Skeletal muscle tissue (tissue), 4 donors: ENCODE data around the gene SUMO4. TPM values are rescaled to one million over a fixed set of nuclear protein-coding genes. Genes with fewer than 3 reads are reported as not detected.
"Not testable (repeated sequence)": the region's sequence is repeated elsewhere in the genome, so short reads cannot be mapped to it uniquely, and the experiment has no call there.

Experiments used
- H3K27ac ChIP-seq: one replicate; pipeline ENCODE4 v1.7.0; 2013; ENCODE audit warnings: mild to moderate bottlenecking, low read depth, low read length, inconsistent platforms
- H3K27me3 ChIP-seq, 3 donors: one replicate each; pipeline ENCODE4 v1.7.0; 2013; ENCODE audit warnings: low read length in 3 of 3; ENCODE audit not compliant: control insufficient read depth in 3 of 3, insufficient read depth in 3 of 3
- H3K36me3 ChIP-seq, 3 donors: one replicate each; pipeline ENCODE4 v1.7.0; 2013; ENCODE audit warnings: low read length in 3 of 3; ENCODE audit not compliant: control insufficient read depth in 3 of 3, insufficient read depth in 3 of 3
- H3K4me1 ChIP-seq, 3 donors: one replicate each; pipeline ENCODE4 v1.7.0; 2013; ENCODE audit warnings: low read length in 3 of 3, mild to moderate bottlenecking in 3 of 3; ENCODE audit not compliant: control insufficient read depth in 3 of 3, insufficient read depth in 3 of 3
- H3K4me3 ChIP-seq, 3 donors: one replicate each; pipeline ENCODE4 v1.7.0; 2013; ENCODE audit warnings: low read length in 3 of 3
- H3K9ac ChIP-seq, 3 donors: one replicate each; pipeline ENCODE4 v1.7.0; 2013; ENCODE audit warnings: low read length in 3 of 3, mild to moderate bottlenecking in 3 of 3, moderate library complexity in 2 of 3, low read depth in 1 of 3
- H3K9me3 ChIP-seq, 3 donors: one replicate each; pipeline ENCODE4 v1.7.0; 2013; ENCODE audit warnings: low read length in 3 of 3; ENCODE audit not compliant: control insufficient read depth in 3 of 3
- total RNA-seq: library from RNA; depleted of rRNA; stranded (reverse); fragments of >200 nt; gene quantifications from one replicate; pipeline ENCODE4 v1.2.3, GENCODE V29; 2014
- donor health status: Osteomylitis.

SUMO4 gene
- total RNA-seq, 1 donor from 2014 or later, result 0.52 TPM

GRCh38 chr6:149439626-149440025, 39.6 kb downstream of the SUMO4 start:
- Histone ChIP-seq H3K9ac (no peak overlapping the region), H3K4me1 (peaks cover 0 to 4% (median 0%) of the 10 kb centered on the region in 3 donors), H3K27ac (no peak overlapping the region), H3K9me3 (no peaks in the 10 kb centered on the region), H3K27me3 (peaks cover 3 to 7% (median 6%) of the 10 kb centered on the region in 3 donors), H3K4me3 (no peak overlapping the region), H3K36me3 (no peaks in the 10 kb centered on the region)

GRCh38 chr6:149440735-149441671, 40.9 kb downstream of the SUMO4 start:
- Histone ChIP-seq H3K4me3 (no peak overlapping the region), H3K4me1 (peaks cover 0 to 4% (median 0%) of the 10 kb centered on the region in 3 donors), H3K27ac (no peak overlapping the region), H3K27me3 (peaks cover 3 to 17% (median 8%) of the 10 kb centered on the region in 3 donors), H3K36me3 (no peaks in the 10 kb centered on the region), H3K9ac (no peak overlapping the region), H3K9me3 (no peaks in the 10 kb centered on the region)

- Histone ChIP-seq H3K27me3 (peaks cover 3 to 17% (median 9%) of the 10 kb centered on the region in 3 donors), H3K36me3 (no peaks in the 10 kb centered on the region), H3K4me3 (no peak overlapping the region), H3K4me1 (peaks cover 0 to 4% (median 0%) of the 10 kb centered on the region in 3 donors), H3K9ac (no peak overlapping the region), H3K9me3 (no peaks in the 10 kb centered on the region), H3K27ac (no peak overlapping the region)
These were observed 41.7 kb downstream of the SUMO4 start for GRCh38 chr6:149441740-149442139.

- Histone ChIP-seq H3K36me3 (no peaks in the 10 kb centered on the region), H3K4me3 (no peak overlapping the region), H3K4me1 (peaks cover 0 to 4% (median 0%) of the 10 kb centered on the region in 3 donors), H3K27me3 (peaks cover 5 to 21% (median 12%) of the 10 kb centered on the region in 3 donors), H3K27ac (no peak overlapping the region), H3K9me3 (no peaks in the 10 kb centered on the region), H3K9ac (no peak overlapping the region)
These were observed 43.5 kb downstream of the SUMO4 start for GRCh38 chr6:149443411-149444181.

- H3K36me3 ChIP-seq, H3K9ac ChIP-seq, H3K4me1 ChIP-seq, H3K9me3 ChIP-seq, H3K27ac ChIP-seq, H3K4me3 ChIP-seq: not testable (repeated sequence)
- peaks cover 10 to 26% (median 17%) of the 10 kb centered on the region in 3 donors for H3K27me3 ChIP-seq
These were observed 44.5 kb downstream of the SUMO4 start for GRCh38 chr6:149444360-149445094.

GRCh38 chr6:149445095-149445466, 45.0 kb downstream of the SUMO4 start:
- H3K27ac ChIP-seq, result no peak overlapping the region
- H3K9me3 ChIP-seq, result no peaks in the 10 kb centered on the region
- peaks cover 0 to 8% (median under 1%) of the 10 kb centered on the region in 3 donors for H3K4me1 ChIP-seq
- H3K9ac ChIP-seq, result no peak overlapping the region
- no peak overlapping the region for H3K4me3 ChIP-seq
- no peaks in the 10 kb centered on the region for H3K36me3 ChIP-seq
- peaks cover 11 to 26% (median 22%) of the 10 kb centered on the region in 3 donors for H3K27me3 ChIP-seq

- peaks cover 16 to 31% (median 26%) of the 10 kb centered on the region in 3 donors for H3K27me3 ChIP-seq
These were observed 45.5 kb downstream of the SUMO4 start for GRCh38 chr6:149445573-149445972.

GRCh38 chr6:149446791-149447376, 46.8 kb downstream of the SUMO4 start:
- H3K27me3 ChIP-seq, result peaks cover 18 to 37% (median 29%) of the 10 kb centered on the region in 3 donors
- H3K36me3 ChIP-seq, result no peaks in the 10 kb centered on the region
- no peak overlapping the region for H3K27ac ChIP-seq
- H3K9ac ChIP-seq, result no peak overlapping the region
- peaks cover 0 to 13% (median 9%) of the 10 kb centered on the region in 3 donors for H3K4me1 ChIP-seq
- no peak overlapping the region for H3K4me3 ChIP-seq
- no peaks in the 10 kb centered on the region for H3K9me3 ChIP-seq

More at GRCh38 chr6:149445573-149445972, 45.5 kb downstream of the SUMO4 start:
- Histone ChIP-seq H3K9ac (no peak overlapping the region), H3K4me1 (peaks cover 0 to 12% (median 6%) of the 10 kb centered on the region in 3 donors), H3K36me3 (no peaks in the 10 kb centered on the region), H3K27ac (no peak overlapping the region), H3K9me3 (no peaks in the 10 kb centered on the region), H3K4me3 (no peak overlapping the region)

GRCh38 chr6:149448821-149449453, 48.9 kb downstream of the SUMO4 start:
- peaks cover 15 to 35% (median 25%) of the 10 kb centered on the region in 3 donors for H3K27me3 ChIP-seq
- peaks cover 8 to 21% (median 17%) of the 10 kb centered on the region in 3 donors for H3K4me1 ChIP-seq
- H3K27ac ChIP-seq, result no peak overlapping the region
- no peaks in the 10 kb centered on the region for H3K36me3 ChIP-seq
- no peak overlapping the region for H3K4me3 ChIP-seq
- no peak overlapping the region for H3K9ac ChIP-seq
- H3K9me3 ChIP-seq, result no peaks in the 10 kb centered on the region
